Stimulated activated CD8-positive, alpha-beta memory T cell treated with anti-CD3 and anti-CD28 coated beads, Interleukin-15, amount 100 ng/mL, for 24 hours (primary cell): ENCODE measurements around the gene SIGLEC9.
"Not testable (repeated sequence)": the region's sequence is repeated elsewhere in the genome, so short reads cannot be mapped to it uniquely, and the experiment has no call there.

ENCODE experiments used
- DNase-seq: peaks from one replicate; pipeline ENCODE4 v3.0.0-alpha.2; 2020; ENCODE audit warnings: low read depth

Gene SIGLEC9

DNA sequence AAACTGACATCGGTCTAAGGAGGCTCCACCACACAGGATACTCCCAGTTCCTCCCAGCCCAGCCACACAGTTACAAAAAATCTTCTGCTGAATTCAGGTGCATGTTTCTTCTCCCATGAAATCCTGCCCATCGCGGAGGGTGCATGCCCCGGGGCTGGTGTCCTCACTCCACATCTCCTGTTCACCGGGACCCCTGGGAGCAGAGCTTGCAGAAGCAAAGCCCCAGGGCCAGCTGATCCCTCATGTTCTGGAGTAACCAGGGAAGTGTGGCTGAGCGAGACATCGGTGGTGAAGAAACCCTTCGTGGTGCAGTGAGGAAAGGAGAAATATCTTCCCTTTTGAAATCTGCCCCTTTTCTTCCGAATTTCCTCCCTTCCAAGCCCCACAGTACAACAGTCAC, 904 bp upstream of the SIGLEC9 start:
- DNase-seq = no peak

DNA sequence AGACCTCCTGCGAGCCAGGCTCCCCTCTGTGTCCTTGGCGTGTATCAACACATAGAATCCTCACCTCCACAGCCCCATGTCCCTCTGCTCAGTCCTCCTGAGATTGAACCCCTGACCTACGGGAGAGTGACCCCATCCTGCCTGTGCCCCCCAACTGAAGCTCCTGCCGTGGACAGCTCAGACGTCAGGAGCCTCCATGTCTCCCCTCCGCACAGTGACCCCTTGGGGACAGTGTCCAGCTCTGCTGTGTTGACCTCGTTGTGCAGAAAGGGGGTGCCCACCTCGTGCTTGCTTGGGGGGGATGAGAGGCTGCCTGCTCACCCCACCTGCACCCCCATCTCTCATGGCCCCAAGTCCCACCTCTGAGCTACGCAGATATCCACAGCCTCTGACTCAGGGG, 490 bp upstream of the SIGLEC9 start:
- no peak for DNase-seq

DNA sequence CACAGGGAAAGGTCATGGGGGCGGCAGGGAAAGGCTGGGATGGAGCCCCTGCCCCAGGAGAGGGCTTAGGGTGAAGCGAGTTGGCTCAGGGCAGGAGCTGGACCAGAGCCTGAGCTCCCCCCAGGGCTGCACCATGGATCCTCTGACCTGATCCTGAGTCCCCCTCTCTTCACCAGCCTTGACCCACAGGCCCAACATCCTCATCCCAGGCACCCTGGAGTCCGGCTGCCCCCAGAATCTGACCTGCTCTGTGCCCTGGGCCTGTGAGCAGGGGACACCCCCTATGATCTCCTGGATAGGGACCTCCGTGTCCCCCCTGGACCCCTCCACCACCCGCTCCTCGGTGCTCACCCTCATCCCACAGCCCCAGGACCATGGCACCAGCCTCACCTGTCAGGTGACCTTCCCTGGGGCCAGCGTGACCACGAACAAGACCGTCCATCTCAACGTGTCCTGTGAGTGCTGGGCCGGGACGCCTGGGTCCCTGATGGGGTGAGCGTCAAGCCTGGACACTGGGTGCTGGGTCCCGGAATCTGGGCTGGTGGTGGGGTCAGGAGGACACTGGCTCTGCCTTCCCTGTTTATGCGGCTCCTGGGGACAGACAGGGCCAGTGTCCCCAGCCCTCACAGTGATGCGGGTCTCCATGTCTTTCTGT, 842 bp downstream of the SIGLEC9 start:
- DNase-seq = no peak

- DNase-seq = no peak
These were observed 2.3 kb downstream of the SIGLEC9 start for GRCh38 chr19:51127032-51127431.

- DNase-seq = no peak
These were observed 3.0 kb downstream of the SIGLEC9 start for GRCh38 chr19:51127755-51128154.

- DNase-seq = no peak
These were observed 3.5 kb downstream of the SIGLEC9 start for GRCh38 chr19:51128227-51128626.

DNA sequence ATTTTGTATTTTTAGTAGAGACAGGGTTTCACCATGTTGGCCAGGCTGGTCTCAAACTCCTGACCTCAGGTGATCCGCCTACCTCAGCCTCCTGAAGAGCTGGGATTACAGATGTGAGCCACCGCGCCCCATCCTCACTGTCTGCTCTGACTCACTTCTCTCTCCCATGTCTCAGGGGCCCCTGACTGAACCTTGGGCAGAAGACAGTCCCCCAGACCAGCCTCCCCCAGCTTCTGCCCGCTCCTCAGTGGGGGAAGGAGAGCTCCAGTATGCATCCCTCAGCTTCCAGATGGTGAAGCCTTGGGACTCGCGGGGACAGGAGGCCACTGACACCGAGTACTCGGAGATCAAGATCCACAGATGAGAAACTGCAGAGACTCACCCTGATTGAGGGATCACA, 5.0 kb downstream of the SIGLEC9 start:
- no peak for DNase-seq

GRCh38 chr19:51131780-51132680, 7.3 kb downstream of the SIGLEC9 start:
- no peak for DNase-seq

- no peak for DNase-seq
These were observed 10.3 kb downstream of the SIGLEC9 start for GRCh38 chr19:51135004-51135403.

- no peak for DNase-seq
These were observed 11.5 kb downstream of the SIGLEC9 start for GRCh38 chr19:51135986-51136762.

DNA sequence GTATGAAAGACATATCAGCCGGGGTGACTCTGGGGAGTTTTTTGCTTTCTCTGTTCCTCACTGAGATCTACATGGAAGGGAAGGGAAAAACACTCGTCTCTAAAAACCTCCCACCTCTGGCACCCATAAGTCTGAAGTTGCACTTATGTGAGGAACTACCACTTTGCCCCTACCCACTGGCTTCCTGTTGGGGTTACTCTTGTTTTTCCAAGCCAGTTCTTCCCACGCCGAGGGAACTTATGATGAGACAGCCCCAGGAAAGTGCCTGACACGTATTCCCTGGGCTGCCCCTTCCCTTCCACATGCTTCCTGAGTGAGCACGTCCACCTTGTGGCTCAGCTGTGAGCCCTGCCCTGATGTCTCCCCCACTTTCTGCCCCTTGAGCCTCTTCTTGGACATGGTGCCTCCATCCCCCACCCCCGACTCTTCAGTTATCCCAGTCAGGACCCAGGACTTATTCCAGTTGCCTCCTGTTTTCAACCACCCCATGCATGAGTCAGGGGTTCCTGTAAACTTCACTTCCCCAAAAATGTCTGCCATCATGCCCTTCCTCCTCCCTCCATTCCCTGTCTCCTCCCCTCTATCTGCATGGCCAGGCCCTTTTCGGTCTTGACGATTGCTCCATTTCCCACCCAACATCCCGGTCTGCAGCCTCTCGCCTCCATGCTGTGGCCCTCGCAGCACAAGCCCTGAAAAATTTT, 12.3 kb downstream of the SIGLEC9 start:
- no peak for DNase-seq

- DNase-seq = no peak
These were observed 13.2 kb downstream of the SIGLEC9 start for GRCh38 chr19:51137792-51138425.

DNA sequence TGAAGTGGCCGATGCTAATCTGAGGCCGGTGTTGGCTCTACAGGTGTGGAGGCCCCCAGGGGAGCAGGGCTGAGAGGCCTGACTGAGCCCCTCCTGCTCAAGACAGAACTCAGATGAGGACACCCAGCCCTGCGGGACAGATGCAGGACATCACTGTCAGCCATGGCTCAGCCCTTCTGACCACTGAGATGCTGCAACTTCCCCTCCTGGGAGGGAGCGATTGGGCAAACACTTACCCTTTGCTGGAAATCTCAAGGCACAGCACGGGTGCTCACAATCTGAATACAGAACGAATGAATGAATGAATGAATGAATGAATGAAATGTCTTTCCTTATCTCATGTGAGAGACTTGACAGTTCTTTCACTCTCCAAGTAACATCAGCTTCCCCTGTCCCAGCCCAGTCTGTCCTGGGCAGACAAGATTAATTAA, 13.9 kb downstream of the SIGLEC9 start:
- DNase-seq = no peak

DNA sequence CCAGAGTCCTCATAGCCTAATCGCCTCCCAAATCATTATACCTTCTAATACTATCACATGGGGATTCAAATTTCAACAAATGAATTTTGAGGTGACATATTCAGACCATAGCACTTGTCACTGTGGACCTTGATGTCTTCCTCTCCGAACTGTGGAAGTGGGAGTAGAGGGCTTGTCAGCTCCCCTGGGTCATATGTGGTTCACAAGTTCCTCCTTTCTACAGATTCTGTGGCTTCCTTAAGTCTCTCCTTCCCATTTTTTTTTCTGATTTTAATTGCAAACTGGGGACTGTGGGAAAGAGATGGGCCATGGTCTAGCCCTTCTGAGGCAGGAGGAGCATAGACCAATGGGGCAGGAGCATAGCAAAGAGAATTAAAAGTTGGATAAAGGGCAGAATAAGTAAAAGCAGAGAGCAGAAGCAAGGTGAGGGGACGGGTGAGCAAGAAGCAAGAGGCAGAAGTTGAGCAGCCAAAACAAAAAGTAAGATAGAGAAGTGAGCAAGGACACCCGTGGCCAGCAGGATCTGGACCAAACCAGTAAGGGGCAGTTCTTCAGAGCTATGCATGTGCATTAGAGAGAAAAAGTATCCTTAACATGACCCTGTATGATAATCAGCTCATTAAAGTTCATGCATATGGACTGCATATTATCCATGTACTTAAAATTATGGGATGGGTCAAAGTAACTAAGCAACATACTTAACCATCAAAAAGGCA, 14.8 kb downstream of the SIGLEC9 start:
- DNase-seq = no peak

- DNase-seq = no peak
These were observed 15.7 kb downstream of the SIGLEC9 start for GRCh38 chr19:51140441-51140840.

GRCh38 chr19:51141181-51141580, 16.5 kb downstream of the SIGLEC9 start:
- DNase-seq = no peak

DNA sequence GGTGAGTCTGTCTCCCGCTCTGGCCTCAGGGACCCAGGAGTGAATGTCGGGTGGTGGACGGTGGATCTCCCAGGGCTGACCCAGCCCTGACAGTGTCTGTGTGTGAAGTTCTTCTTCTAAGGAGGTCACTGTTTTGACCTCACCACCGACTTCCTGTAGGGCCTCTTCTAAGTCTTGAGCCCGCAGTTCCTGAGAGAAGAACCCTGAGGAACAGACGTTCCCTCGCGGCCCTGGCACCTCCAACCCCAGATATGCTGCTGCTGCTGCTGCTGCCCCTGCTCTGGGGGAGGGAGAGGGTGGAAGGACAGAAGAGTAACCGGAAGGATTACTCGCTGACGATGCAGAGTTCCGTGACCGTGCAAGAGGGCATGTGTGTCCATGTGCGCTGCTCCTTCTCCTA, 17.4 kb downstream of the SIGLEC9 start, which contains the start of gene SIGLEC7:
TSS of gene SIGLEC7 (plus strand) at position 183 of the 400 bp plus-strand sequence. CDS start at position 252, 69 bp downstream.
- DNase-seq = no peak

DNA sequence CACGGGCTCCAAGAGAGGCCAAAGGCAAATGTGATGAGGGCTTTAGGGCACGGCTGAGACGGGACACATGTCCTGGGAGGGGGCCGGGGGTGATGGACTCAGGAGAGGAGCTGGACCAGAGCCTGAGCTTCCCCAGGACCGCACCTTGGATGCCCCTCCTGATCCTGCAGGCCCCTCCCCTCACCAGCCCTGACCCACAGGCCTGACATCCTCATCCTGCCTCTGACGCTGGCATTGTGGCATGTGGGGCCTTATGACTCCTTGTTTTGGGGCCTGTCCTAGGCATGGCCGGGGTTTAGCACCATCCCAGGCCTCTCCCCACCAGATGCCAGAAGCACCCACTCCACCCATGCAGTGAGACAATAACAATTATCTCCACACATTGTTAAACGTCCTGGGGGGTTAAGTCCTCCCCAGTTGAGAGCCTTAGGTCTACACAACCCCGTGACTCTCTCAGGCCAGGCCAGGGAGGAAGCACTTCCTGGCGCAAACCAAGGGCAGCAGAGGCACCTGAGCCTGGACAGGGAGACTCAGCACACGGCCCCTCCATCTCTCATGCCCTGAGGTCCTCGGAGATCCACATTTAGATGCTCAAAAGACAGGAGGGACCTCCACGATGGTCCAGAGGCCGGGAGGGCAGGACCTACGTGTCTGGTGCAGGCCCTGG, 18.2 kb downstream of the SIGLEC9 start:
- not testable (repeated sequence) for DNase-seq

DNA sequence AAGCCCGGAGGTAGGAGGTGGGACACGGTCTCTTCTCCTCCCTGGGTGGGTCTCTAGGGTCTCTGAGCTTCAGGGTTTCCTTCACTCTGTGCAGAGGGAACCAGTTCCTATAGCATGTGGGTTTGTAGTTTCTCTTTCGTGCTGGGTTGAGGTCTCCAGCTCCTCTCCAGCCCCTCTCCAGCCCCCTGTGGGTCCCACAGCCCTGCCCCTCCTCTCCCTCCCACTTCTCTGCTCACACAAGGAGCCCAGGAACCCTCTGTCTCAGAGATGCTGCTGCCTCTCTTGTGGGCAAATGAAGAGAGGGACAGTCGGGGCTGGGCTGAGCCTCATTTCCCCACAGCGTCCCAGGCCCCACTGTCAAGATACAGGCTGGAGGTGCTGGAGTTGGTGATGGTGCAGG, 18.8 kb downstream of the SIGLEC9 start:
- DNase-seq = no peak

DNA sequence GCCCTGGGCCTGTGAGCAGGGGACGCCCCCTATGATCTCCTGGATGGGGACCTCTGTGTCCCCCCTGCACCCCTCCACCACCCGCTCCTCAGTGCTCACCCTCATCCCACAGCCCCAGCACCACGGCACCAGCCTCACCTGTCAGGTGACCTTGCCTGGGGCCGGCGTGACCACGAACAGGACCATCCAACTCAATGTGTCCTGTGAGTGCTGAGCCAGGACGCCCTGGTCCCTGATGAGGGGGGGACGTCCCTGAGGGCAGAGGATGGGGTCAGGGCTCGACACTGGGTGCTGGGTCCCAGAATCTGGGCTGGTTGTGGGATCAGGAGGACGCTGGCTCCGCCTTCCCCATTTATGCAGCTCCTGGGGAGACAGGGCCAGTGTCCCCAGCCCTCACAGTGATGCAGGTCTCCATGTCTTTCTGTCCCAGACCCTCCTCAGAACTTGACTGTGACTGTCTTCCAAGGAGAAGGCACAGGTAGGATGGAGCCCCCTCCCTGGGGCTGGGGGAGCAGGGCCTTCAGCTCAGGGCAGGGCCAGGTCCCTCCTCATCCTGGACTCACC, 19.9 kb downstream of the SIGLEC9 start:
- DNase-seq = no peak
